Transverse colon (tissue), 3 donors: Measurements from ENCODE around the gene PALLD.

Source experiments
- POLR2A ChIP-seq: fragments of 450-650 bp; IDR thresholded peaks from one replicate; pipeline ENCODE4 v1.6.1; 2016; ENCODE audit warnings: antibody characterized with exemption, mild to moderate bottlenecking, moderate library complexity
- POLR2AphosphoS5 ChIP-seq, 3 donors: sonication (generic); formaldehyde crosslinking; IDR thresholded peaks; one replicate each; pipeline ENCODE4 v1.6.1; 2016; ENCODE audit warnings: antibody characterized with exemption in 3 of 3

GRCh38 chr4:168593399-168593798, 96.5 kb downstream of the PALLD start:
- TF ChIP-seq POLR2A (no peak), POLR2AphosphoS5 (IDR thresholded peaks at IDR 0.05) (no peak)
